ENCODE measurements around the gene NIF3L1.

The NIF3L1 gene, protein sequence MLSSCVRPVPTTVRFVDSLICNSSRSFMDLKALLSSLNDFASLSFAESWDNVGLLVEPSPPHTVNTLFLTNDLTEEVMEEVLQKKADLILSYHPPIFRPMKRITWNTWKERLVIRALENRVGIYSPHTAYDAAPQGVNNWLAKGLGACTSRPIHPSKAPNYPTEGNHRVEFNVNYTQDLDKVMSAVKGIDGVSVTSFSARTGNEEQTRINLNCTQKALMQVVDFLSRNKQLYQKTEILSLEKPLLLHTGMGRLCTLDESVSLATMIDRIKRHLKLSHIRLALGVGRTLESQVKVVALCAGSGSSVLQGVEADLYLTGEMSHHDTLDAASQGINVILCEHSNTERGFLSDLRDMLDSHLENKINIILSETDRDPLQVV
- 19.1 to 34.9 (median 25.0) reads per million in 3 experiments for total RNA-seq

GRCh38 chr2:200888704-200889625 lies at the start of gene NIF3L1, which contains the start of gene PPIL3:
Gene NIF3L1, plus strand, starts transcription at chr2:200889371. Its CDS starts 2,573 bp downstream, at chr2:200891944.
Gene PPIL3, minus strand, starts transcription at chr2:200889077. Its CDS starts 1,462 bp downstream, at chr2:200887615.
- peak; percentile 95 for DNase-seq

DNA sequence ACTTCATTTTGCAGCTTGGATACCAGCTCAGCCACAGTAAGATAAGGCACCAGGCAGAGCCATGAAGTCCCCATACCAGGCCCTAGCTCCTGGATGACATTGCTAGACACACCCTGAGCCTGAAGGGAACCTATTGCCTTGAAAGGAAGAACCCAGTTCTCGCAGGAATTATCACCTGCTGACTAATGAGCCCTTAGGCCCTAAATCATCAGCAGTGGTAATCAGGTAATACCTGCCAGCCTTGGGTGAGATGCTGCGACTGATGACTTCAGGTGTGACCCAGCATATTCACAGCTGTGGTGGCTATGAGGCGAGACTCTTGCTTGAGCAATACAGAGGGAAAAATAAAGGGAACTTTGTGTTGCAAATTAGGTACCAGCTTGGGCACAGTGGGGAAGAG lies 49.7 kb upstream of the NIF3L1 start:
- no peak for DNase-seq

DNA sequence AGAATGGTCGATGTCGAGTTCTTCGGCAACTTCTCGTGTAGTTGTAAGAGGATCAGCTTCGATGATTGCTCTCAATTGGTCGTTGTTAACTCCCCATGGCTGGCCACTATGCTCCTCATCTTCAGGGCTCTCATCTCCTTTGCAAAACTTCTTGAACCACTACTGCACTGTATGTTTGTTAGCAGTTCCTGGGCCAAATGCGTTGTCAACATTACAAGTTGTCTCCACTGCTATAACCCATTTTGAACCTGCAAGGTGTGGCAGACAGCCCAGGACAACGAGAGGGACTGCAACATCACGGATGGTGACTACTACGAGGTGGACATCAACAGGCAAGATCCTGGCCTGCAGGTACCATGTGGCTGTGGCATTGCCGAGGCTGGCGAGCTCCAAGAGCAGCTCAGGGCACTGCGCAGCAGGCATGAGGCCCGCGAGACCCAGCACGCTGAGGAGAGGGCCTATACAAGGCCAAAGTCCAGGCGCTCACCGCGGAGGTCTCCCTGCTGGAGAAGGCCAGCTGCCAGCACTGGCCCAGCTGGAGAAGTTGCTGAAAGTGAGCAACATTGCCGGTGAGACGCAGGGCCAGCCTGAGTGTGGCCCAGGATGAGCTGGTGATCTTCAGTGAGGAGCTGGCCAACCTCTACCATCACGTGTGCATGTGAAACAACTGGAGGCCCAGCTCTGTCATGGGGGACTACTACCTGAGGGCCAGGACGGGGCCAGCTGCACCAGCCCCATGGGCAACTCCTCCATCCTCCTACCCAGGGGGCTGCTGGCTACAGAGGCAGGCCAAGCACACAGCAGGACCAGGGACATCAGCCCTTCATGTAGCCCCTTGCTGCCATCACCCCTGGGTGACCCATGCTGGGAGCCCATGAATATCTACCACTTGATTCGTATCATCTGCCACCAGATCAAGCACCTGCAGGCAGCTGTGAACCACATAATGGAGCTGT lies 44.9 kb upstream of the NIF3L1 start:
- DNase-seq: no peak

- no peak for DNase-seq
Observed at GRCh38 chr2:200845194-200845593, 44.0 kb upstream of the NIF3L1 start.

- DNase-seq: no peak
Observed at GRCh38 chr2:200845669-200846325, 43.4 kb upstream of the NIF3L1 start.

- no peak for DNase-seq
Observed at GRCh38 chr2:200847269-200847668, 41.9 kb upstream of the NIF3L1 start.

GRCh38 chr2:200847939-200848338 lies 41.2 kb upstream of the NIF3L1 start:
- DNase-seq: no peak

- no peak for DNase-seq
Observed at GRCh38 chr2:200850512-200851256, 38.5 kb upstream of the NIF3L1 start.

- no peak for DNase-seq
Observed at GRCh38 chr2:200851398-200852248, 37.5 kb upstream of the NIF3L1 start.

- DNase-seq: no peak
Observed at GRCh38 chr2:200852605-200853004, 36.6 kb upstream of the NIF3L1 start.

- no peak for DNase-seq
Observed at GRCh38 chr2:200856806-200857205, 32.4 kb upstream of the NIF3L1 start.

GRCh38 chr2:200860092-200860795 lies 28.9 kb upstream of the NIF3L1 start:
- DNase-seq: no peak

- DNase-seq: no peak
Observed at GRCh38 chr2:200861617-200862155, 27.5 kb upstream of the NIF3L1 start.

DNA sequence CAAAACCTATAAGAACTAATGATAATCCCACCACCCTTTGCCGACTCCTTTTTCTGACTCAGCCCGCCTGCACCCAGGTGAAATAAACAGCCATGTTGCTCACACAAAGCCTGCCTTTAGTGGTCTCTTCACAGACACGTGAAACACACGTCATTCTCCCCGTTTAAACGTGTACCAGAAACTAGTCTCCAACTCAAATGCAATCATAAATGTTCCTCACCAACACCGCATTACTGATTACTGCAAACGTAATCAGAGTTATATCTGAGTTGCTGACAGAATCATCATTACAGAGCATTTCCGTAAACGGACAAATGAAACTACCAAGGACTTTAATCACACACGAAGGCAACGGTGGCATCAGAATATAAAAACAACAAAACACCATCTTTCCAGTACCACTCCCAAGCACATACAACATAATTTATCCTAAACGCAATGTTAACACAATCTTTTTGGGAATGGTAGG lies 26.6 kb upstream of the NIF3L1 start:
- DNase-seq: peak; percentile 76

- DNase-seq: no peak
Observed at GRCh38 chr2:200863782-200864175, 25.4 kb upstream of the NIF3L1 start.

GRCh38 chr2:200864176-200865034 lies 24.8 kb upstream of the NIF3L1 start, which contains the start of gene CLK1:
Gene CLK1, minus strand, starts transcription at chr2:200864658. Its CDS starts 2,796 bp downstream, at chr2:200861862.
- peak; percentile 93 for DNase-seq

GRCh38 chr2:200869014-200869413 lies 20.2 kb upstream of the NIF3L1 start:
- no peak for DNase-seq

DNA sequence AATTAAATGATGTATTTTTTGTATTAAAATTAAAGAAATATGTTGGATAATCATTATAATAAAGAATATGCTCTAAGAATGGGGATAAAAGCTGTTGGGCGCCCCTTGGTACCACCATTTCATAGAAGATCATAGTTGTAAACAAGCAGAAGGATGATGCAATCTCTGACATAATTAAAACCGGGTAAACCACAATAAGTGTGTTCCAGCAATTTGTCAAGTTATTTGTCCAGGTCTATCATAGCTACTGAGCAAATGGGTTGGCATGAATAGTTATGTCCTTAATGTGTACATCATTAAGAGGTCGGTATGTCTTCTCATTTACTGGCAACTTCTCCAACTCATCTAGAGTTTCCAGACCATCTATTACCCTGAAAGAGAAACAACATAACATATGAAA lies 18.0 kb upstream of the NIF3L1 start:
- DNase-seq: no peak
